Tibial artery (tissue), 4 donors: ENCODE measurements around the gene AMPH.

Experiments used
- DNase-seq, 2 donors: peaks; one replicate each; pipeline ENCODE4 v3.0.0-alpha.2; 2019
- H3K27ac ChIP-seq, 2 donors: fragments of 200-600 bp; sonication (generic) in 1 of 2; 1 replicate in 1 of 2; 2 replicates in 1 of 2; pipeline ENCODE4 v1.5.1; 2018 to 2019; ENCODE audit warnings: mild to moderate bottlenecking in 1 of 2
- H3K27me3 ChIP-seq, 2 donors: fragments of 200-600 bp; sonication (generic) in 1 of 2; one replicate each; pipeline versions ENCODE4 v1.5.1 to v1.6.0; 2016 to 2019
- H3K36me3 ChIP-seq, 3 donors: fragments of 200-600 bp; sonication (generic) in 2 of 3; one replicate each; pipeline ENCODE4 v1.5.1; 2016 to 2019; ENCODE audit warnings: mild to moderate bottlenecking in 2 of 3
- H3K4me1 ChIP-seq, 4 donors: fragments of 200-600 bp; sonication (generic) in 2 of 4; 1 replicate in 3 of 4; 2 replicates in 1 of 4; pipeline ENCODE4 v1.5.1; 2016 to 2019
- H3K4me3 ChIP-seq, 2 donors: fragments of 200-600 bp; sonication (generic) in 1 of 2; 1 replicate in 1 of 2; 2 replicates in 1 of 2; pipeline ENCODE4 v1.5.1; 2018 to 2019; ENCODE audit warnings: mild to moderate bottlenecking in 2 of 2
- H3K9me3 ChIP-seq, 3 donors: fragments of 200-600 bp; sonication (generic) in 1 of 3; one replicate each; pipeline ENCODE4 v1.5.1; 2016 to 2019
- intact Hi-C: fragments of 100-400 bp; cut with DNase I; formaldehyde crosslinking; loops from one replicate; pipeline ENCODE4 v1.15.0; 2023; ENCODE audit warnings: low total_unique reads
- TF ChIP-seq, protein P1 (sequence below), 2 experiments: fragments of 200-600 bp in 1 of 2; fragments of 450-650 bp in 1 of 2; IDR thresholded peaks; one replicate each; pipeline ENCODE4 v1.5.1; 2017 to 2019; ENCODE audit warnings: antibody characterized with exemption in 2 of 2, mild to moderate bottlenecking in 1 of 2, moderate library complexity in 1 of 2

The AMPH gene

DNA sequence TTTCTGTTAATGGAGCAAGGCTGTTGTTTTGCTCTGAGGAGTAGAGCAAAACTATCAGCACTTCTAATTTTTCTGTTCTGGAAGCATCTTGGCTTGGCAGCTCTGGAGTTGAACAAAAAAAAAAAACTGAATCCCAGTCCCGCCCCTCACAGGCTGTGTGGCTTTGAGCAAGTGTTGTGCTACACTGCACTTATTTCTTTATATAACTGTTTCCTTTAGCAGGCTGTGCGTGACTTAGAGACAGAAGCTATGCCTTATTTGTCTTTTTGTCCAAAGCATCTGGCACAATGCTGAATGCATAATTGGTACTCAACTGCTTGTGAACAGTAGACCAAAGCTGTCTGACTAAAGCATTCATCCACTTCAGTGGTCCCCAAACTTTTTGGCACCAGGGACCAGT is 96.1 kb downstream of the AMPH start:
- H3K36me3 ChIP-seq, result no peaks in the 10 kb centered on the region
- TF ChIP-seq, protein P1, sequence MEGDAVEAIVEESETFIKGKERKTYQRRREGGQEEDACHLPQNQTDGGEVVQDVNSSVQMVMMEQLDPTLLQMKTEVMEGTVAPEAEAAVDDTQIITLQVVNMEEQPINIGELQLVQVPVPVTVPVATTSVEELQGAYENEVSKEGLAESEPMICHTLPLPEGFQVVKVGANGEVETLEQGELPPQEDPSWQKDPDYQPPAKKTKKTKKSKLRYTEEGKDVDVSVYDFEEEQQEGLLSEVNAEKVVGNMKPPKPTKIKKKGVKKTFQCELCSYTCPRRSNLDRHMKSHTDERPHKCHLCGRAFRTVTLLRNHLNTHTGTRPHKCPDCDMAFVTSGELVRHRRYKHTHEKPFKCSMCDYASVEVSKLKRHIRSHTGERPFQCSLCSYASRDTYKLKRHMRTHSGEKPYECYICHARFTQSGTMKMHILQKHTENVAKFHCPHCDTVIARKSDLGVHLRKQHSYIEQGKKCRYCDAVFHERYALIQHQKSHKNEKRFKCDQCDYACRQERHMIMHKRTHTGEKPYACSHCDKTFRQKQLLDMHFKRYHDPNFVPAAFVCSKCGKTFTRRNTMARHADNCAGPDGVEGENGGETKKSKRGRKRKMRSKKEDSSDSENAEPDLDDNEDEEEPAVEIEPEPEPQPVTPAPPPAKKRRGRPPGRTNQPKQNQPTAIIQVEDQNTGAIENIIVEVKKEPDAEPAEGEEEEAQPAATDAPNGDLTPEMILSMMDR (IDR thresholded peaks at IDR 0.05), result no peak
- no peaks in the 10 kb centered on the region for H3K4me1 ChIP-seq
- no peak overlapping the region for H3K27ac ChIP-seq
- intact Hi-C loops, result no loop called here
- no peaks in the 10 kb centered on the region for H3K9me3 ChIP-seq
- H3K4me3 ChIP-seq, result no peak overlapping the region
- DNase-seq, result no peak
- no peaks in the 10 kb centered on the region for H3K27me3 ChIP-seq

DNA sequence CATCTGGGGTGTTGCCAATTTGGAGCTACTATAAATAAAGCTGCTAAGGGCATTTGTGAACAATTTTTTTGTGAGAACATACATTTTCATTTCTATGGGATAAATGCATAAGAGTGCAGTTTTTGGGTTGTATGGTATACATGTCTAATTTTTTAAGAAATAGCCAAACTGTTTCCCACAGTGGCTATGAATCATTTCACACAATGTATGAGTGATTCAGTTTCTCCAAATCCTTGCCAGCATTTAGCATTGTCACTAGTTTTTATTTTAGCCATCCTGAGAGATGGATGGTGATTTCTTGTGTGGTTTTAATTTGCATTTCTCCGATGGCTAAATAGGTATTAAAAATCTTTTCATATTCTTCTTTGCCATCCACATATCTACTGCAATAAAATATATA is 105.3 kb downstream of the AMPH start:
- Histone ChIP-seq H3K4me3 (no peak overlapping the region), H3K27ac (no peak overlapping the region), H3K27me3 (no peaks in the 10 kb centered on the region), H3K9me3 (no peaks in the 10 kb centered on the region), H3K36me3 (no peaks in the 10 kb centered on the region), H3K4me1 (no peaks in the 10 kb centered on the region)
- TF ChIP-seq, protein P1 (IDR thresholded peaks at IDR 0.05), result no peak
- DNase-seq, result no peak
- intact Hi-C loops, result no loop called here

DNA sequence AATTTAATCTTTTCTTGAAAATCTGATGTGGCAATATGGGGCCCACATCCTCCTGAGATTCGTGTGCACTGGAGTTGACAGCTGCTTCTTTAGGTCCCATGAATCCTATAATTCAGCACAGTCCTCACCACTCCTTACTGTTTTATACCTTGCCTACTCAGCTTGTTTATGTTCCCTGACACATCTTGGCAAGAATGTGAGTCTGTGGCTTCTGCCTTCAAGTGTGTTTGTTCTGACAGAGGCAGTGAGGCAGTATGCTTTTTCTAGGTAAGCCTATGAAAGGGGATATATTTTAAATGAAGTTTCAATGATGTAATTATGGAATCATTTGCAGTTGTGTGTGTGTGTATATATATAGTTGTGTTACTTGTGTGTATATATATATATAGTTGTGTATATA is 106.4 kb downstream of the AMPH start:
- intact Hi-C loops, result no loop called here
- TF ChIP-seq, protein P1 (IDR thresholded peaks at IDR 0.05), result no peak
- no peak for DNase-seq
- Histone ChIP-seq H3K27ac (no peak overlapping the region), H3K36me3 (no peaks in the 10 kb centered on the region), H3K4me3 (no peak overlapping the region), H3K4me1 (no peaks in the 10 kb centered on the region), H3K27me3 (no peaks in the 10 kb centered on the region), H3K9me3 (no peaks in the 10 kb centered on the region)

DNA sequence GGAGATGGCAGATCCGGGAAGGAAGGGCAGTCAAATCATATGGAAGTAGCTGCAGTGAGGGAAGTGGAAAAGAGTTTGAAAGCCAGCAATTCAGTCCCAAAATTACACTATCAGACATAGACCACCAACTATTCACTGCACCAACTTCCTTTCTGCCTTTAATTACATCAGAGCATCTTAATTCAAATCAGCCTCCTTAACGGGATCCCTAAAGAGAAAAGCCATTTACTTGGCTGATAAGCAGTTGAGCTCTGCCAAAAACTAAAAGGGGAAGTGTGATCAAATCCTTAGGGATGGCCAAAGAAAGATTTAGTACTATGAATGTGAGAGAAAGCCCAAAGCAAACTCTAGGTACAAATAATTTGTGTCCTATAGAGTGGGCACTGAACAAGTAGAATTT is 110.4 kb downstream of the AMPH start:
- Histone ChIP-seq H3K36me3 (no peaks in the 10 kb centered on the region), H3K4me3 (no peak overlapping the region), H3K4me1 (no peaks in the 10 kb centered on the region), H3K9me3 (peaks cover 6 to 10% (median 10%) of the 10 kb centered on the region in 3 donors), H3K27ac (no peak overlapping the region), H3K27me3 (no peaks in the 10 kb centered on the region)
- intact Hi-C loops, result no loop called here
- DNase-seq, result no peak
- TF ChIP-seq, protein P1 (IDR thresholded peaks at IDR 0.05), result no peak

DNA sequence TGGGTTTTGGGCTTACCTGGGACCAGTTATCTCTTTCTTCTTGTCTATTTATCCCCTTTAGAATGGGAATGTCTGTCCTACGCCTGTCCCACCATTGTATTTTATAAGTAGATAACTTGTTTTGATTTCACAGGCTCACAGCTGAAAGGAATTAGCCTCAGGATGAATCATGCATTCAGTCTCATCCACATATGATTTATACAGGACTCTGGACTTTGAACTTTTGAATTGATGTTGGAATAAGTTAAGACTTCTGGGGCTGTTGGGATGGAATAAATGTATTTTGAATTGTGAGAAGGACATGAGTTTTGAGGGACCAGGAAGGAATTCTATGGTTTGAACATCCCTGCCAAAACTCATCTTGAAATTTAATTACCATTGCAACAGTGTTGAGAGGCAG is 112.6 kb downstream of the AMPH start:
- Histone ChIP-seq H3K27me3 (no peaks in the 10 kb centered on the region), H3K27ac (no peak overlapping the region), H3K4me1 (no peaks in the 10 kb centered on the region), H3K4me3 (no peak overlapping the region), H3K36me3 (no peaks in the 10 kb centered on the region), H3K9me3 (peaks cover 6 to 20% (median 15%) of the 10 kb centered on the region in 3 donors)
- TF ChIP-seq, protein P1 (IDR thresholded peaks at IDR 0.05), result no peak
- intact Hi-C loops, result no loop called here
- no peak for DNase-seq

DNA sequence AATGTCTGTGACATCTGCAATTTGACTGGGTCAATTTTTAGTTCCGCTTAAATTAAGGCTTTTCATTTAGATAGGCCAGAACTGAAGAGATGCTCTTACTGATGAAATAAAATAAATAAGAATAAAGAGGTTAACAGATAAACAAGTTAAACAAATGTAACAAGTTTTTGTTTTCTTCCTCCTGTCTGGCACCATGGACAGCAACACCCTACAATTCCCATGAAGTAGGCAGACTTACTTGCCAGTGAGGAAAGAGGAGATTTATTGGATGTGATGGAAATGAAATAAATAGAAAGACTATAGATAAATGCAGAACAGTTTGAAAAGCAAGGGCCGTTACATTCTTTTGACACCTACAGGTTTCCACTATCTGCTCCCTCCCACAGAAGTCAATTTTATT is 118.5 kb downstream of the AMPH start:
- Histone ChIP-seq H3K27ac (no peak overlapping the region), H3K27me3 (no peaks in the 10 kb centered on the region), H3K4me1 (no peaks in the 10 kb centered on the region), H3K36me3 (no peaks in the 10 kb centered on the region), H3K4me3 (no peak overlapping the region), H3K9me3 (peaks cover 6 to 20% (median 15%) of the 10 kb centered on the region in 3 donors)
- TF ChIP-seq, protein P1 (IDR thresholded peaks at IDR 0.05), result no peak
- DNase-seq, result no peak
- intact Hi-C loops, result no loop called here
